ENCODE data around the gene AP1S1.

- TF ChIP-seq POLR2AphosphoS5 (IDR thresholded peaks at IDR 0.05) (no peak), CTCF (IDR thresholded peaks at IDR 0.05) (no peak), POLR2A (IDR thresholded peaks at IDR 0.05) (no peak)
These were observed 19.8 kb upstream of the AP1S1 start for GRCh38 chr7:101134399-101134980.

Data from upper lobe of left lung (tissue), 4 donors.